ENCODE results near the gene ZNF529. TPM values are rescaled to one million over a fixed set of nuclear protein-coding genes. Genes with fewer than 3 reads are reported as not detected.

The ZNF529 gene
- total and polyA plus RNA-seq, 10 of the 15 experiments (the other 5 are each of a cell fraction or from before 2014, with no cell fraction given): 1.8 to 12.5 (median 4.5) TPM

GRCh38 chr19:36564391-36564790 lies 8.7 kb downstream of the ZNF529 start:
- Histone ChIP-seq H3K27ac (ENCODE audit: control insufficient read depth, insufficient read depth) (no peak overlapping the region), H3K9me3 (replicated peaks; ENCODE audit: control insufficient read depth, insufficient read depth, low read length) (peaks cover 29% of the 10 kb centered on the region), H3K36me3 (ENCODE audit: control insufficient read depth in 2 of 2, insufficient read depth in 2 of 2, low read length in 1 of 2) (peaks cover 0 to 3% of the 10 kb centered on the region in 2 experiments; a peak in 3 of 4 replicates), H3K79me2 (ENCODE audit: control insufficient read depth, insufficient read depth, low read length) (no peaks in the 10 kb centered on the region), H4K20me1 (ENCODE audit: control insufficient read depth, insufficient read depth) (no peaks in the 10 kb centered on the region), H3K4me3 (no peak overlapping the region), H3K9ac (ENCODE audit: control insufficient read depth, insufficient read depth, low read length) (no peak overlapping the region), H3K4me2 (ENCODE audit: control insufficient read depth, insufficient read depth) (no peak overlapping the region), H3K4me1 (ENCODE audit: control insufficient read depth, insufficient read depth, low read length) (no peaks in the 10 kb centered on the region), H2AFZ (ENCODE audit: control insufficient read depth, low read depth, low read length) (no peak overlapping the region), H3K27me3 (replicated peaks in 1 of 2; ENCODE audit: control insufficient read depth in 2 of 2, insufficient read depth in 2 of 2, low read length in 1 of 2) (no peaks in the 10 kb centered on the region)
- FAIRE-seq: no peak
- BruUV-seq (replicated peaks): no TSS peak
- TF ChIP-seq ZNF24 (IDR thresholded peaks at IDR 0.05): no peak
- no peak for TF ChIP-seq SUZ12 (IDR thresholded peaks at IDR 0.05; ENCODE audit: unreplicated experiment)
- TF ChIP-seq, protein P1, sequence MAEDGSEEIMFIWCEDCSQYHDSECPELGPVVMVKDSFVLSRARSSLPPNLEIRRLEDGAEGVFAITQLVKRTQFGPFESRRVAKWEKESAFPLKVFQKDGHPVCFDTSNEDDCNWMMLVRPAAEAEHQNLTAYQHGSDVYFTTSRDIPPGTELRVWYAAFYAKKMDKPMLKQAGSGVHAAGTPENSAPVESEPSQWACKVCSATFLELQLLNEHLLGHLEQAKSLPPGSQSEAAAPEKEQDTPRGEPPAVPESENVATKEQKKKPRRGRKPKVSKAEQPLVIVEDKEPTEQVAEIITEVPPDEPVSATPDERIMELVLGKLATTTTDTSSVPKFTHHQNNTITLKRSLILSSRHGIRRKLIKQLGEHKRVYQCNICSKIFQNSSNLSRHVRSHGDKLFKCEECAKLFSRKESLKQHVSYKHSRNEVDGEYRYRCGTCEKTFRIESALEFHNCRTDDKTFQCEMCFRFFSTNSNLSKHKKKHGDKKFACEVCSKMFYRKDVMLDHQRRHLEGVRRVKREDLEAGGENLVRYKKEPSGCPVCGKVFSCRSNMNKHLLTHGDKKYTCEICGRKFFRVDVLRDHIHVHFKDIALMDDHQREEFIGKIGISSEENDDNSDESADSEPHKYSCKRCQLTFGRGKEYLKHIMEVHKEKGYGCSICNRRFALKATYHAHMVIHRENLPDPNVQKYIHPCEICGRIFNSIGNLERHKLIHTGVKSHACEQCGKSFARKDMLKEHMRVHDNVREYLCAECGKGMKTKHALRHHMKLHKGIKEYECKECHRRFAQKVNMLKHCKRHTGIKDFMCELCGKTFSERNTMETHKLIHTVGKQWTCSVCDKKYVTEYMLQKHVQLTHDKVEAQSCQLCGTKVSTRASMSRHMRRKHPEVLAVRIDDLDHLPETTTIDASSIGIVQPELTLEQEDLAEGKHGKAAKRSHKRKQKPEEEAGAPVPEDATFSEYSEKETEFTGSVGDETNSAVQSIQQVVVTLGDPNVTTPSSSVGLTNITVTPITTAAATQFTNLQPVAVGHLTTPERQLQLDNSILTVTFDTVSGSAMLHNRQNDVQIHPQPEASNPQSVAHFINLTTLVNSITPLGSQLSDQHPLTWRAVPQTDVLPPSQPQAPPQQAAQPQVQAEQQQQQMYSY (CRISPR knock-in tag; IDR thresholded peaks at IDR 0.05): no peak
- no peak for TF ChIP-seq MAX (IDR thresholded peaks at IDR 0.05; ENCODE audit: low read depth, low read length)
- TF ChIP-seq PML (IDR thresholded peaks at IDR 0.05; ENCODE audit: low read length): no peak
- no peak for TF ChIP-seq SUPT20H (IDR thresholded peaks at IDR 0.05; ENCODE audit: borderline replicate concordance, control insufficient read depth, low read depth, low read length)
- no peak for TF ChIP-seq ZSCAN29 (IDR thresholded peaks at IDR 0.05)
- no peak for TF ChIP-seq MYC (IDR thresholded peaks at IDR 0.05; ENCODE audit: insufficient read depth, insufficient read length, insufficient replicate concordance, low read length, severe bottlenecking)
- no peak for TF ChIP-seq NR2C2 (IDR thresholded peaks at IDR 0.05; ENCODE audit: borderline replicate concordance, control insufficient read depth, insufficient read length, low read depth)
- TF ChIP-seq CBFB (IDR thresholded peaks at IDR 0.05; ENCODE audit: low read depth): no peak
- no peak for TF ChIP-seq ASH2L (IDR thresholded peaks at IDR 0.05; ENCODE audit: borderline replicate concordance, low read depth)
- ATAC-seq: no peak
- intact Hi-C loops (cut with micrococcal nuclease; ENCODE audit: unreplicated experiment) (no loop called here), in situ Hi-C loops (cut with MboI) (no loop called here)
- WGBS (ENCODE audit: insufficient coverage, insufficient replicate concordance, low lambda C conversion rate, missing lambda C conversion rate): 100% methylated on average over 1 of the region's 1 CpG
- ChIA-PET POLR2A (no interaction called here), RAD21 (ENCODE audit: unreplicated experiment) (no interaction called here), SMC1A (ENCODE audit: uncharacterized antibody, unreplicated experiment) (no interaction called here), CTCF (no interaction called here)
- DNase-seq (ENCODE audit: low read depth, low spot score): no peak

Data from GM12878 (cell line).